GM06990 (cell line): ENCODE results near the gene PSMD14.

Source experiments
- DNase-seq: peaks from one replicate; pipeline ENCODE4 v3.0.0-alpha.2; 2011; ENCODE audit not compliant: insufficient read length; ENCODE audit errors: extremely low read depth
- H3K27me3 ChIP-seq: replicated peaks from 2 replicates; pipeline ENCODE4 v1.6.0; 2011; ENCODE audit warnings: low read length; ENCODE audit not compliant: control insufficient read depth, insufficient read depth
- H3K36me3 ChIP-seq: 2 replicates; pipeline ENCODE4 v1.5.1; 2011; ENCODE audit warnings: low read length; ENCODE audit not compliant: control insufficient read depth, insufficient read depth
- H3K4me3 ChIP-seq: replicated peaks from 2 replicates; pipeline ENCODE4 v1.5.1; 2011; ENCODE audit warnings: low read depth, mild to moderate bottlenecking, control low read depth, low read length
- TF ChIP-seq, protein P1 (sequence below): IDR thresholded peaks from 2 replicates; pipeline ENCODE4 v1.5.1; 2011; ENCODE audit warnings: low read length, control low read depth, mild to moderate bottlenecking, inconsistent platforms; ENCODE audit not compliant: insufficient read depth, poor library complexity, severe bottlenecking

Gene PSMD14

DNA sequence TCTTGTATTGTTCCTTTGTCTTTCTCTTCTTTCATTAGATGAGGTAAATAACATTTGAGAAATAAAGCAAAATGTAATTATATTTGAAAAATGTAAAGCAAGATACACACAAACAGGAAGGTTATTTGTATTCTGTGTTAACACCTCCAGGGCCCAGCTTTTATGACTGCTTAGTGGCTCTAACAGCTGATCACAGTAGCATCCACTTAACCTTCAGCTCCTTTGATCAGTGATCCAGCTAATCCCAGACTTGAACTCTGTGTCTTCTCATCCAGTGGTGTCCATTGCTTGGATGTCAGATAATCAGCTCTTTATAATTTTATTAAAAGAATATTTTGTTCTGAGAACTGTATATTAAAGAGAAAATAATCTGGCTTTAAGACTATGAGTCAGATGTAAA is 44.5 kb downstream of the PSMD14 start:
- no peaks in the 10 kb centered on the region for H3K27me3 ChIP-seq
- DNase-seq = no peak
- H3K36me3 ChIP-seq = no peaks in the 10 kb centered on the region
- TF ChIP-seq, protein P1, sequence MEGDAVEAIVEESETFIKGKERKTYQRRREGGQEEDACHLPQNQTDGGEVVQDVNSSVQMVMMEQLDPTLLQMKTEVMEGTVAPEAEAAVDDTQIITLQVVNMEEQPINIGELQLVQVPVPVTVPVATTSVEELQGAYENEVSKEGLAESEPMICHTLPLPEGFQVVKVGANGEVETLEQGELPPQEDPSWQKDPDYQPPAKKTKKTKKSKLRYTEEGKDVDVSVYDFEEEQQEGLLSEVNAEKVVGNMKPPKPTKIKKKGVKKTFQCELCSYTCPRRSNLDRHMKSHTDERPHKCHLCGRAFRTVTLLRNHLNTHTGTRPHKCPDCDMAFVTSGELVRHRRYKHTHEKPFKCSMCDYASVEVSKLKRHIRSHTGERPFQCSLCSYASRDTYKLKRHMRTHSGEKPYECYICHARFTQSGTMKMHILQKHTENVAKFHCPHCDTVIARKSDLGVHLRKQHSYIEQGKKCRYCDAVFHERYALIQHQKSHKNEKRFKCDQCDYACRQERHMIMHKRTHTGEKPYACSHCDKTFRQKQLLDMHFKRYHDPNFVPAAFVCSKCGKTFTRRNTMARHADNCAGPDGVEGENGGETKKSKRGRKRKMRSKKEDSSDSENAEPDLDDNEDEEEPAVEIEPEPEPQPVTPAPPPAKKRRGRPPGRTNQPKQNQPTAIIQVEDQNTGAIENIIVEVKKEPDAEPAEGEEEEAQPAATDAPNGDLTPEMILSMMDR = no peak
- no peak overlapping the region for H3K4me3 ChIP-seq

DNA sequence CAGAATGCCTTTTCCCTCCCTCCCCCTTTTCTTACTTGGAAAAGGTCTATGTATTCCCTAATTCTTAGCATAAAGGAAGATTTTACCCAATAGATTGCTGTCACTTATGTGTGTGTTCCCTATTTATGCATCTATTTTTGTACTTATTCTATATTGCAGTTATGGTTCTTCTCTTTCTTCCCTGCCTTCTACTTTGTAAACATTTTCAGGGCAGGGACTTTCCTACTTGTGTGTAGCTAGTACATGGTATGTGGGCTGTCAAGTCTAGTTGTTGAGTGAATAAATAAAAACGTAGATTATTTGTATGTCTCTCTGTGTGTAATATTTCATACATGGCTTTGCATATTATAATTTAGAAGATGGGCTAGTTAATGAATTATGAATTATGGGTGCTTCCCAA is 45.3 kb downstream of the PSMD14 start:
- no peak overlapping the region for H3K4me3 ChIP-seq
- DNase-seq = no peak

DNA sequence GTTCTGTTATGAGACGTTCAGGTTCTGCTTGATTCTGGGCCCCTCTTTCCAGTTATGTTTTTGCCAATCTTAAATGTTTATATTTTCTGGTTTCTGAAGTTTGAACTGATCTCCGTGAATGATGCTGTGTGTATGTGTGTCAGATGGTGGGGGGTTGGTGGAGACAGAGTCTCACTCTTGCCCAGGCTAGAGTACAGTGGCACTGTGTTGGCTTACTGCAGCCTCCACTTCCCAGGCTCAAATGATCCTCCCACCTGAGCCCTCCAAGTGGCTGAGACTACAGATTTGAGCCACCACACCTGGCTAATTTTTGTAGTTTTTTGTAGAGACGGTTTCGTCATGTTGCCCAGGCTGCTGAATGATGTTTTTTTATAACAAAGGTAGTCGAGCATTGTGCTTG is 45.9 kb downstream of the PSMD14 start:
- TF ChIP-seq, protein P1 = no peak
- no peak for DNase-seq
- no peaks in the 10 kb centered on the region; the same call in 1 of the 2 replicates for H3K36me3 ChIP-seq
- H3K4me3 ChIP-seq = no peak overlapping the region
- H3K27me3 ChIP-seq = no peaks in the 10 kb centered on the region

More for the DNA sequence above, 45.3 kb downstream of the PSMD14 start:
- H3K36me3 ChIP-seq = no peaks in the 10 kb centered on the region
- no peaks in the 10 kb centered on the region for H3K27me3 ChIP-seq
- TF ChIP-seq, protein P1 = no peak

DNA sequence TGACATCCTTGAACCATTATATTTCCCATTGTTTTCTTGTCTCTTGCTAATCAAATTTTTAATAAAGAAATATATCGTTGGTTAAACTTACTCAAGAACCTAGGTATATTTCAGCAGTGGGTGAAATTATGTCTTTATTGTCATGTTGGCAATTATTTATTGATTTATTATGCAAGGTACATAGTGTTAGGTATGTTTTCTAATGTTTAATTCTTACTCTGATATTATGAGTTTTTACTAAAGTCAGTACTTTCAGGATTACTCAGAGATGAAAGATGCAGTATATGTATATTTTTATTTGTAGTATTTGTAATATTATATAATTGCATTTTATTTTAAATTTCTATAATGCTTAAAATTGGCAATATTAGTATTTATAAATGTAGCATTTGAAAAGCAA is 46.9 kb downstream of the PSMD14 start:
- TF ChIP-seq, protein P1 = no peak
- H3K27me3 ChIP-seq = no peaks in the 10 kb centered on the region
- no peak for DNase-seq
- no peak overlapping the region for H3K4me3 ChIP-seq
- H3K36me3 ChIP-seq = no peaks in the 10 kb centered on the region; the same call in 1 of the 2 replicates

DNA sequence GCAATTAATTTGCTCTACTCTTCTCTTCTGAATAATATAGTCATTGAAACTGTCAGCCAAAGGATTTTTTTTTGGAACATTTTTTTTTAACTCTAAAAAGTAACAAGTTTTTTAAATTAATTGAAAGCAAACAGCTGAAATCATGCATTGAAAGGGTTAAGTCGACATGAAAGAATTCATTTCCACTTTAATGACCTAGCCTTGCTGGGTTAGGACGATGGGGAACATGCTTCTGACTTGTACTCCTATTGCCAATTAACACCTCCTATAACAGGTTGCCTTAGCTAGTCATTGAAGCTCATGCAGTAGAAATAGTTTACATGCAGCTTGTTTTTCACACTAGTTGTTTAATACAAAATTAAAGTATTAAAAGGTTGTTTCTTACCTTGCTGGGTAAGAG is 47.8 kb downstream of the PSMD14 start:
- Histone ChIP-seq H3K27me3 (no peaks in the 10 kb centered on the region), H3K36me3 (no peaks in the 10 kb centered on the region; the same call in 1 of the 2 replicates), H3K4me3 (no peak overlapping the region)
- TF ChIP-seq, protein P1 = no peak
- no peak for DNase-seq

DNA sequence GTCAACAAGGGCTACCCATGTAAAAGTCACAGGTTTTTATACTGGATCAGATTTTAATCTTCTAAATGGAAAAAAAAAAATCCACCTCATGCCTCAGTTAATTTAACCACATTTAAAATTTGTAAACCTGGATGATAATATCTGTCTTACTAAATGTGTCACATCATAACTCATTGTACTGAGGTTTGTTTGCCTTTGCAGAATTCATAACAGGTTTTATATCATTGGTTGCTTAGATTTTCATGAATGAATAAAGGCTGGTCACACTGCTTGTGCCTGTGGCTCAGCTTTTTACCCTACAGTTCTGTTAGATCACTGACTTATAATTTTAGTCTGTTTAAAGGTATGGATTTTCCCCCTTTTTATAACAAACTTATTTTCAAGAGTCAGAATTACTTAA is 48.9 kb downstream of the PSMD14 start:
- DNase-seq = no peak
- Histone ChIP-seq H3K36me3 (no peaks in the 10 kb centered on the region; the same call in 1 of the 2 replicates), H3K27me3 (no peaks in the 10 kb centered on the region), H3K4me3 (no peak overlapping the region)
- TF ChIP-seq, protein P1 = no peak
